MG63 (cell line): ENCODE results near the gene MED13. TPM values are rescaled to one million over a fixed set of nuclear protein-coding genes. Genes with fewer than 3 reads are reported as not detected.
"Not testable (repeated sequence)": the region's sequence is repeated elsewhere in the genome, so short reads cannot be mapped to it uniquely, and the experiment has no call there.

Source experiments
- DNase-seq: peaks from one replicate; pipeline ENCODE4 v3.0.0-alpha.2; 2020
- H3K27me3 ChIP-seq: fragments of 250-450 bp; sonication (Bioruptor Pico); 2 replicates; pipeline ENCODE4 v1.5.1; 2020; ENCODE audit warnings: mild to moderate bottlenecking, moderate library complexity
- H3K36me3 ChIP-seq: fragments of 250-450 bp; sonication (Bioruptor Pico); 2 replicates; pipeline ENCODE4 v1.5.1; 2020; ENCODE audit warnings: mild to moderate bottlenecking, moderate library complexity
- H3K4me3 ChIP-seq: fragments of 250-450 bp; sonication (Bioruptor Pico); 2 replicates; pipeline ENCODE4 v1.5.1; 2020; ENCODE audit warnings: mild to moderate bottlenecking, moderate library complexity
- H3K9me3 ChIP-seq: fragments of 250-450 bp; sonication (Bioruptor Pico); 2 replicates; pipeline ENCODE4 v1.5.1; 2020; ENCODE audit warnings: mild to moderate bottlenecking, moderate library complexity
- total RNA-seq: library from RNA; depleted of rRNA; stranded (reverse); fragments of >200 nt; shearing (Covaris generic); gene quantifications from 2 replicates; pipeline ENCODE4 v1.2.3, GENCODE V29; 2014; ENCODE audit warnings: low replicate concordance

Gene MED13
- total RNA-seq, 1 experiment from 2014 or later, result 21.3 TPM

DNA sequence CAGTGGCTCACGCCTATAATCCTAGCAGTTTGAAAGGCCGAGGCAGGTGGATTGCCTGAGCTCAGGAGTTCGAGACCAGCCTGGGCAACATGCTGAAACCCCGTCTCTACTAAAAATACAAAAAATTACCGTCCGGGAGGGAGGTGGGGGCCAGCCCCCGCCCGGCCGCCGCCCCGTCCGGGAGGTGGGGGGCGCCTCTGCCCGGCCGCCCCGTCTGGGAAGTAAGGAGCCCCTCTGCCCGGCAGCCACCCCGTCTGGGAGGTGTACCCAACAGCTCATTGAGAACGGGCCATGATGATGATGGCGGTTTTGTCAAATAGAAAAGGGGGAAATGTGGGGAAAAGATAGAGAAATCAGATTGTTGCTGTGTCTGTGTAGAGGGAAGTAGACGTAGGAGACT lies 7.8 kb upstream of the MED13 start:
- DNase-seq, result not testable (repeated sequence)

DNA sequence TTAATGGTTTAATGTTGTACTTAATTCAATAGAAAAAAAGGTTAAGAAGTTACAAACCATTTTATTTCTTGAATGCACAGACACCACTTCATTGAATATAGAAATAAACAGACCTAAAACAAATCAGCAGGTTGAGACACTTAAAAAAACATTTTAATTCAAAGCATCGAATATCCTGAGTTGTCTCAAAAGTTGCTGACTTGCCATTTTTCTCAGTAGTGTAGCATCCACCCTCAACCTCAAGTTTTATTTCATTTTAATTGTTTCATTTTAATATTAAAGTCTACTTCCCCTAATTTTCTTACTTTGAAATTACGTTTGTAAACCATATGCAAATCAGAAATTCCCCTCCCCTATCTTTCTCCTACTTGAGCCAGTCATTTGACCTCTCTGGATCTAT lies 5.8 kb upstream of the MED13 start:
- no peak overlapping the region for H3K4me3 ChIP-seq
- no peak for DNase-seq
- no peaks in the 10 kb centered on the region for H3K9me3 ChIP-seq
- no peaks in the 10 kb centered on the region for H3K36me3 ChIP-seq
- no peaks in the 10 kb centered on the region for H3K27me3 ChIP-seq

More for the DNA sequence above, 7.8 kb upstream of the MED13 start:
- H3K9me3 ChIP-seq, H3K36me3 ChIP-seq, H3K27me3 ChIP-seq, H3K4me3 ChIP-seq: not testable (repeated sequence)

DNA sequence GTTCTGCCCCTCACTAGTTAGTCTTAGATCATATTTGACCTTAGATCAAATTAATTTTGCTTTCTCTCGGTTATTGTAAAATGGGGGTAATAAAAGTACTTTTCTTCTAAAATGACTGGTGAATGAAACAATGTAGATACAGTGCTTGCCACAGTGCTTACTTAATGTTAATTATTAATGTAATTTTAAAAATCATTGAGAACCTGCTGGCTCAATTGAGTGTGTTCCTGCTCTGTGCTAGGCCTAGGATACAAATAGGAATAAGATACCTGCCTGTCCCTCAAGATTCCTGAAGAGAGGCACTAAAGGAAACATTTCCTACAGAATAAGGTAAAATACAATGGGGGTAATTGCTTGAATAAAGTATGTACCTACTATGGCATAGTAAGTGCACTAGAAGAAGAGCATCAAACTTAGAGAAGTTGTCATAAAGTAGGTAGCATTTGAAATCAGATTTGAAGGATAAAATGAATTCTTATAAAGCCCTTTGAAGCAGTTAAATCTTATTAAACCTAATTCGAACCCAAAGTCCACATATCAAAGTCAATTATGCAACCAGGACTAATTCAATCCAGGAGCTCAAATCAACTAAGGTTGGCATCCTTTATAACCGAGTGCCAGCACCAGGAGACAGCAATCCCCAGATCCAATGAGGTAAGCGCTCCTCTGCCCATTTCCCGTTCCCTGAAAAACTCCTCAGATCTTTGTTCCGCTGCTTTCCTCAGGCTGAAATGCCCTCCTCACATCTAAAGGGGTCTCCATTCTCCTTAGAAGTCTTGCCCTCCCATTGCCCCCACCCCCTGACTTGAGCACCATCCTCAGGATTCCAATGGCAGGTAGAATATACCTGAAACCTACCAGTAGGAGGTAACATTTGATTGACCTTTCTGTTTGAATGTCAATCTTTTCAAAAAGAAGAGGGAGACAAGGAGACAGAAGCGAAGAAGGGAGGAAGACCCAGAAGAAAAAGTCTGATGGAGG lies 2.4 kb upstream of the MED13 start:
- Histone ChIP-seq H3K9me3 (no peaks in the 10 kb centered on the region), H3K27me3 (no peaks in the 10 kb centered on the region), H3K4me3 (no peak overlapping the region), H3K36me3 (peaks cover 9% of the 10 kb centered on the region)
- no peak for DNase-seq

DNA sequence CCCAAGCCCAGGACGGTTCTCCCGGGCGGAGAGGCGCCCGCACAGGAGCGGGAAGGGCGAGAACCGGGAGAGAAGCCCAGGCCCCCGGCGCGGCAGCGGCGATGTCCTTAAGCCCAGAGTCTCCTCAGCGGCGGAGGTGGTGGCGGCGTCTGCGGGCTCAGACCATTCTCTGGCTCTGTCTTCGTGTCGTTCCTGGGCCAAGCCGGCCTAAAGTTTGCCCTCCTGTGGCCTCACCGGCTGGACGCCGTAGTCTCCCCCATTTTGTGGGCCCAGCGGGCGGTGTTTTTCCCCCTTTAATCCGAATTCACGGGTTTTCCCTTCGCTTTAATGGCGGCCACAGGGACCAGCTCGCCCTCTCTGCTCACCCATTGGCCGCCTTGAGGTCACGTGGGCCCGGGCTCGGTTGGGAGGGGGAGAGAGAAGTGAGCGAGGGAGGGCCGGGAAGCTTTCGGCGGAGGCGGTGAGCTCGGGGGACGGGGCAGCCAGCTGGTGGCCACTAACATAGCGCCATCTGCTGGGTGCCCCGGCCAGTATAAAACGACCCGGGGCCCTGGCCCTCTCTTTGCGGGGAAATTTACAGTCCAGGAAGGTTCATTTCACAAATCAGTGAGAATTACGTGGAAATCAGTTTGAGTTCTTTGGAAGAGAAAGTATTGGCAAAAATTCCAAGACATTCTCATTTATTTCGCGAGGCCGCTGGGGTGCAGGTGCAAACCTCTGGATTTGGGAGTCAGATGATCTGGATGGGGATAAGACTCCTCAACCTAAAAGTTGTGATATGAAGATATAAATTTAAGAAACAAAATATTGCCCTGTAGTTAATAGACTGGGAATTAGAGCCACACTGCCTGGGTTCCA lies 762 bp upstream of the MED13 start:
- peak; percentile 99 for DNase-seq
- peak overlapping the region; percentile 77 for H3K4me3 ChIP-seq
- no peaks in the 10 kb centered on the region for H3K27me3 ChIP-seq
- H3K9me3 ChIP-seq, result no peaks in the 10 kb centered on the region
- H3K36me3 ChIP-seq, result peaks cover 25% of the 10 kb centered on the region

DNA sequence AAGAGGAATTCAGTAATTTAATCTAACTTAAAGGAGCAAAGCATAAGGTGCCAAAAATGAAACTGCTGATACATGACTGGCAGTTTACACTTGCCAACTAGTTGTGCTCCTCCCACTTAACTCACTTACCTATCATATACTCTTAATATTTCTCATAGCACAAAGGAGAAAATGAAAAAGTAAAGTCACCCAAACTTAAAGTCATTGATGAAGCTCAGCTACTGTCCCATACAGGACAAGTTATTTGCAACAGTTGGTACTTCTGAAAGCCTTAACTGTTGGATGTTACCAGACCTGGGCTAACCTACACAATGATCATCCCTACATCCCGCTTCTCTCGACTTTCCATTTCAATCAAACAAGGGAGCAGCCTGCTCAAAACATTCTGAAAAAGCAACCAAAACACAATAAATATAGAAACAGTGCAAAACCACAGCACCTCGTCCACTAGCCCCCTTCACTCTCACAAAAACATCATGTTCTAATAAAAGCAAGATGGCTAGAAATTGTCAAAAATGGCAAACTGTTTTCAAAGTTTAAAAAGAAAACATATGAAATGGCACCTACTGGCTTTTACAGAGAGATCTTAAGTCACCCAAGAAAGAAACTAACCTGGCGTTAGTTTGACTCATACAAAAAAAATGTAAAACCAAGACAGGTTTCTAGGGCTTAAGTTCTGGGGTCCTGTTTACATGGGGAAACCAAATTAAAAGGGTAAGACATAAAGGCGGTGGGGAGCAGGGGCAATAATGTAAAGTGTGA lies 868 bp downstream of the MED13 start:
- Histone ChIP-seq H3K27me3 (no peaks in the 10 kb centered on the region), H3K4me3 (peak overlapping the region; percentile 77), H3K36me3 (peaks cover 32% of the 10 kb centered on the region), H3K9me3 (no peaks in the 10 kb centered on the region)
- DNase-seq, result no peak

DNA sequence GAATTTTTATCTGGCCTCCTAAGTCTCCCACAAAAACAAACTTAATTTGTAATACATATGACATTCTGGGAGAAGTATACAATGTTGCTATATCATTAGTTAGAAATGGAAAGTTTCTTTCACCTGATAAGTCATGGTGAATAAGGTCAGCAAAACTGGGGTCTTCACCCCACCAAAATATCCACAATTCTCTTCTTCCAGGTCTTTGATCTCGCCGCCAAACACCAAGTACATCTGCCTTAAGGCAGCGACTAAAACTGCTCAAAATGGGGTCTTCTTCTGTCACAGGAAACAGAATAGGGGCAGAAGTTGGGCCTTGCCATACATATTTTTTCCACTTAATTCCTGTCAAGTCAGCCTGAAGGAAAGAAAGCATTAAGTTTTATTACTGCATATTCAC lies 2.1 kb downstream of the MED13 start:
- Histone ChIP-seq H3K27me3 (no peaks in the 10 kb centered on the region), H3K4me3 (peak overlapping the region; percentile 77; the same call in 1 of the 2 replicates), H3K36me3 (peaks cover 40% of the 10 kb centered on the region), H3K9me3 (no peaks in the 10 kb centered on the region)
- DNase-seq, result no peak

DNA sequence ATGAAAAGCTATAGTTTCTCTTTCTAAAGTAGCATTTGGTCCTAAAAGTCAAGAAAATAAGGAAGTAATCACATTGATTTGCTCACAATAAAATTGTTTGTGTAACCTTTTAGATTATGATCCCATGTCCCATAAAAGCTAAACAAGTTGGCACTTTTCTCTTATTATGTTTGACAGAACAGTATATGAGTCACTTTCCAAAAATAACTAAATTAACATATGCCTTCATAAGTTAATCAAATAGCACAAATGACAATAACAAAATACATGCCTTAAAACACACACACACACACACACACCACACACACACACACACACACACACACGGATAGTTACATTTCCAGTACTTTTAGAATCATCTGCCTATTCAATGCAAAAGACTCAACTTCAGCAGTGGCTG lies 2.8 kb downstream of the MED13 start:
- H3K9me3 ChIP-seq, result no peaks in the 10 kb centered on the region

DNA sequence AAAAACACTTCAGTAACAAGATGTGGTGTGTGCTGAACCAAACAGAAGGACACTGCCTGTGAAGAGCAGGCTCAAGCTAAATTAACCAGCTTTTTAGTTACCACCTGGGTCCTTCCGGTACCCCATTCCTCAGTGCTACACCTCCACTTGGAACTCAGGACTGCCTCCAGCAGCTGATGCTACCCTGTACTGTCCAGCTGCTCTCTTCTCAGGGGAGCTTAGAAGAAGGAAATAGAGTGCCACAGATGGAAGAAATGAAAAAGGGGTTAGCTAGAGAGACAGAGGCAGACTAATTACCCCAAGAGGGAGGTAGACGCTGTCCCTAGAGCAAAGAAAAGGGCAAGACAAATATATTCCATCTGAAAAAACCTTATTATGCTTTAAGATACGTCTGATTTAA lies 5.7 kb downstream of the MED13 start:
- Histone ChIP-seq H3K36me3 (peaks cover 70% of the 10 kb centered on the region), H3K9me3 (no peaks in the 10 kb centered on the region), H3K4me3 (no peak overlapping the region), H3K27me3 (no peaks in the 10 kb centered on the region)
- DNase-seq, result no peak

More for the DNA sequence above, 2.8 kb downstream of the MED13 start:
- 0 out of 2 replicates have a peak overlapping the region, but pooled peaks have one; percentile 2 for H3K4me3 ChIP-seq
- DNase-seq, result no peak
- no peaks in the 10 kb centered on the region for H3K27me3 ChIP-seq
- peaks cover 46% of the 10 kb centered on the region for H3K36me3 ChIP-seq

DNA sequence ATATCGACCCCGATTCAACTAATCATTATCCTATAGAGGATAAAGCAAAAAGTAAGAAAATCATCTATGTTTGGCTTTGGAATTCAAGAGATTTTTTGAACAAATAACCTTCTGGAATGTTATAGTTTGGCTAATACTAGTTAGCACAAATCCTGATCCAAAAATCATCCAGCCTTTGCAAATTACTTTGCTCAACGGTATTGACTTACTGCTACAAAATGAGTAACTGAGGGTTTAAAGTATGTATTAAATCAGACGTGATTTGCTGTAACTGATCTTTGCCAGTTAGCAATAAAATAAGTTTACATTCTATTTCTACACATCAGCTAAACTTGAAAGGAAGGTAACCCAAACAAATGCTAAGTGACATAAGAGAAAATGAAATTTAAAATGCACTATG lies 6.5 kb downstream of the MED13 start:
- H3K36me3 ChIP-seq, result peaks cover 72% of the 10 kb centered on the region
- no peak overlapping the region for H3K4me3 ChIP-seq
- H3K27me3 ChIP-seq, result no peaks in the 10 kb centered on the region
- H3K9me3 ChIP-seq, result no peaks in the 10 kb centered on the region
- no peak for DNase-seq

DNA sequence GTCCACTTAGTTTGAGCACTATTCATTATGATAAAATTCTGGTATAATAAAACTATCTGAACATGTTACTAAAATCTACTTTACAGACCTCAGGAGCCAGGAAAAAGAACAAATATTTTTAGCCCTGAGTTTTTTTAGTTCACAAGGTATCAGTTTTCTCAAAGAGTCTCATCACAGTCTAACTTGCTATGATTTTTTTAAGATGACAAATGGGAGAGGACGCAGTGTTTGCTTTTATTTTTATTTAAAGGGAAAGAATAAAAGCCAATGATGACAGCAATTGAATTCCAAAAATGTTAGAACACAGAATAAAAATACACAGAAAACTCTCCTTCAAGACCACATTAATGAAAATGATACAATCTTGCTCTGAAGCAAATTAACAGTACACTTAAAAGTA lies 7.4 kb downstream of the MED13 start:
- Histone ChIP-seq H3K36me3 (peaks cover 73% of the 10 kb centered on the region), H3K9me3 (no peaks in the 10 kb centered on the region), H3K4me3 (no peak overlapping the region), H3K27me3 (no peaks in the 10 kb centered on the region)
- no peak for DNase-seq

DNA sequence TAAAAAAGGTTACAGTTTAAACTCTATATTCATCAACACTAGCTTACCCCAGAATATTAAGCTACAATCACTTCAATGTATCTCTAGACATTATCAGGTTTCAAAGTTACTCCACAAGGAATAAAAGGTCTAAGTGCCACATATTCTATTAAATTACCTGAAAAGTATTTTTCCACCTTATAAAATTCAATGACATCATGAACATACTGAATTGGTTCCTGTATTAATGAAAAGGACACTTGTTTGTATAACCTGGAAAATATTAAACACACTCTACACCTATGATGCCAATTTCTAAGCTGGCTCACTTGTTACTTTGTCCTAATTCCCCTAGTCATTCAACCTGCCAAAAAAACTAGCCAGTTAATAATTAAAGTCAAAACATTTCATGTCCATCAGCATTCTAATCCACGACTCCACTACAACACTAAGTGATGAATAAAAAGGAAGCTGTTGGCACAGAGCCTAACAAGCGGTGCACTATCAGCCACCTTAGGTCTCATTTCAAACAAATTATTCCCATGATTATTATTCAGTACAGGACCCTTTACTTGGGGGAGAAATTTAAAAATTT lies 12.2 kb downstream of the MED13 start:
- Histone ChIP-seq H3K36me3 (peaks cover 75% of the 10 kb centered on the region), H3K4me3 (no peak overlapping the region), H3K27me3 (no peaks in the 10 kb centered on the region), H3K9me3 (no peaks in the 10 kb centered on the region)
- no peak for DNase-seq

DNA sequence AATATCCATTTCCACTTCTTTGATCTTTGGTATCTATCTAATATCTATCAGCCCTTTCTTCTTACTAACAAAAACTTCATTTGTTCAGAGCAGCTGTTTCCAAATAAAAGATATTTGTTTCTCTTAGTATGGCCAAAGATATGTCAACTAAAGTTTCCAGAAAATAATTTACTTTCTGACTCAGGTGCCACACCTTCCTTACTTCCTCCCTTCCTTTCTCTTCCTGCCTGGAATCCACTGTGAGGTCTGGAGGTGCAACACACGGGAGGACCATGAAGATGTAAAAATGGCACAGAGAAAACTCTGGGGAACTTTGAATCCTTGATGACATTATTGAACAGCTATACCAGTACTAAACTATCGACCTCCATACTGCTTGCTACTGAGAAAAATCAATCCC lies 14.0 kb downstream of the MED13 start:
- Histone ChIP-seq H3K27me3 (no peaks in the 10 kb centered on the region), H3K36me3 (peaks cover 69% of the 10 kb centered on the region), H3K4me3 (no peak overlapping the region), H3K9me3 (no peaks in the 10 kb centered on the region)
- no peak for DNase-seq

DNA sequence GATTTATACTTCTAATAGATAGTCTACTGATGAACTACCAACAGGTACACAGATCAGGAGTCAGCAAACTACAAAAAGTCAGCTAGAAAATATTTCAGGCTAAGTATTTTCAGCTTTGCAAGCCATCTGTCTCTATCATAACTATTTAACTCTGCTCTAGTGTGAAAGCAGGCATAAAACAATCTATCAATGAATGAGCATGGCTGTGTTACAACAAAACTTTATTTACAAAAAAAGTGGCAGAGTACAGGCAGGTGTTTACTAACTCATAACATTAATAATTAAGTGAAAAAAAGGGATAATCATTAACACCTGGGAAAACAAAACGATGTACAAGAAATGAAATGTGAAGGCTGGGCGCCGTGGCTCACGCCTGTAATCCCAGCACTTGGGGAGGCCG lies 15.8 kb downstream of the MED13 start:
- H3K27me3 ChIP-seq, result no peaks in the 10 kb centered on the region
- H3K4me3 ChIP-seq, result no peak overlapping the region
- DNase-seq, result no peak
- H3K9me3 ChIP-seq, result no peaks in the 10 kb centered on the region
- peaks cover 73% of the 10 kb centered on the region for H3K36me3 ChIP-seq

DNA sequence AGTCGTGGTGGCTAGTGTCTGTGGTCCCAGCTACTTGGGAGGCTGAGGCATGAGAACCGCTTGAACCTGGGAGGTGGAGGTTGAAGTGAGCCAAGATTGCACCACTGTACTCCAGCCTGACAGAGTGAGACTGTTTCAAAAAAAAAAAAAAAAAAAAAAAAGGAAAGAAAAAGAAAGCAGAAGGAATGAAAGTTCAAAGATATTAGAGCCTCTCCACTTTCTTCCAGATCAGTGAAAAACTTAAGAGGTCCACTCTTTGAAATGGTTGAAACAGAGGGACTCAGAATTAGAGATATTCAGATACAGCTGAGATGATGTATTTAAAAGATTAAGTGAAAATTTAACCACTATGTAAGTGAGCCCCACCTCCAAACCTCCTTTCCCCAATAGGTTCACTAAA lies 16.8 kb downstream of the MED13 start:
- peaks cover 77% of the 10 kb centered on the region for H3K36me3 ChIP-seq
- no peak overlapping the region for H3K4me3 ChIP-seq
- H3K9me3 ChIP-seq, result no peaks in the 10 kb centered on the region
- DNase-seq, result no peak
- H3K27me3 ChIP-seq, result no peaks in the 10 kb centered on the region

DNA sequence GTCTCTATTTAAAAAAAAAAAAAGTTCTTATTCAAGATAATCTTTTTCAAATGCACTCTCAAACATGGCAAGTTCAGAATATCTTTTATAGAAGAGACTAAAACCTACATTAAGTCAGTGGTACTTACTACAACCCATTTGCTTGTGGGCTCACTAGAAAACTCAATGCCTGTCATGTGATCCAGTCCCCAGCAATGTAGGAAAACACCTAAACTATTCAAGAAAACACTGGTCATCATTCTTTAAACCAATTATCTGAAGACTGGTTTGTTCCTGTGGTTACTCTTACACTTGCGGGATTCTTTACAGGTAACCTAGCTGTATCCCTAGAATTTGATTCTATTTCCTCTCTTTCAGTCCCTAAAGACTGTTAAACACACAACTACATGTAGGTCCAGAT lies 19.6 kb downstream of the MED13 start:
- no peaks in the 10 kb centered on the region for H3K27me3 ChIP-seq
- no peak overlapping the region for H3K4me3 ChIP-seq
- H3K36me3 ChIP-seq, result peaks cover 70% of the 10 kb centered on the region
- no peaks in the 10 kb centered on the region for H3K9me3 ChIP-seq
- DNase-seq, result no peak

DNA sequence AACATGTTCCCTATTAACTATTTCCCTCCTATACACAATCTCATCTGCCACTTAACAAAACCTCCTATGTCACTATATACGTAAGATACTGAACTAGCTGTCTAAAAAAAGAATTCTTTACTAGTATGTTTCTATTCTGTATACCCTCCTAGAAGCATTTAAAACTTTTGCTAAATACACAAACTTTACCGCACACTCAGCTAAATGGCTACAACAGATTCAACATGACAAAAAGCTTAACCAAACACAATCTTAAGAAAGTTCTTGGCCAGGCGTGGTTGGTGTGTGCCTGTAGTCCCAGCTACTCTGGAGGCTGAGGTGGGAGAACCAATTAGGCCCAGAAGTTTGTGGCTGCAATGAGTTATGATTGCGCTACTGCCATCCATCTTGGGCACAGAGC lies 20.0 kb downstream of the MED13 start:
- Histone ChIP-seq H3K4me3 (no peak overlapping the region), H3K9me3 (no peaks in the 10 kb centered on the region), H3K27me3 (no peaks in the 10 kb centered on the region), H3K36me3 (peaks cover 72% of the 10 kb centered on the region)
- DNase-seq, result no peak
